NCI-H1092 treated with DMSO at 0.1 percent for 48 hours (cell line): ENCODE results near the gene ADH1C.
"Not testable (repeated sequence)": the region's sequence is repeated elsewhere in the genome, so short reads cannot be mapped to it uniquely, and the experiment has no call there.

ENCODE experiments used
- DNase-seq: peaks from one replicate; lab custom pipeline; 2025; lab: John Stamatoyannopoulos, UW

Gene ADH1C

DNA sequence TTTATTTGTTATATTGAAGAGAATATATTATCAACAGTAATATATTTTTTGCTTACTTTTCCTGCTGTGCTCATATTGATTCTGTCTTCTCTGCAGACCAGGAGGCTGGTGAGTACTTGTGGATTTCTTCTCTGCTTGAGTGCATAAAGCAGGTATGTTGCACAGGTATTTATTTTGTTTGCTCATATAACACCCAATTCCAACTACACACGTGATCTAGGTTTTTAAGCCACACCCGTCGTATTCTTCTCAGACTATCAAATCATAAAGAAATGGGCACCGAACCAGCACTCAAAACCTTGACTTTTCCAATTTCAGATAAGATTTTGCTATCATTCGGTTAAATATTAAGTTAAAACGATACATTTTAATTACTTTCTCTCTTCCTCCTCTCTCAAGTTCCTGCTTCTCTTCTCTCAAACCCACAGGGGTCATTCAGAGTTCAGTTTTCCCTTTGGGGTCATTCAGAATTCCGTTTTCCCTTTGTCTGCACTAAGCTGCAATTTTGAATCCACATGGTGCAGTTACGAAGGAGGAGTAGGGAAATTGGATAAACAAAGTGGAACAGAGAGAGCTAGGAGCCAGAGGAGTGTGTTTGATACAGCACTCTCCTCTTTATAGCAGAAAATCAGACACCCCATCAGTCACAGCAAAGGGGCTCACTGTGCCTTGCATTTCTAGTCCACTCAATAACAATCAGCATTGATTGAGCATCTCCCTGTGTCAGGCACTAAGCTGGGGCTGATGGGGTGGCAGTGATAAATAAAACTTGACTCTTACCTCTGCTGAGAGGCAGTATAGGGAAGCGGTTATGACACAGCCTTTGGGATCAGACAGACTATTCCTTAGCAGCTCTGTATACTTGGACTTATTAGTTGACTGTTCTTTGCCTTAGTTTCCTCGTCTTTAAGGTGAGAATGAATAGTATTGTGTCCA is at the start of gene ADH1C:
Gene ADH1C (minus strand): TSS at position 145 of the 936 bp plus-strand sequence. CDS start 71 bp downstream, at position 74.
- DNase-seq, result no peak

DNA sequence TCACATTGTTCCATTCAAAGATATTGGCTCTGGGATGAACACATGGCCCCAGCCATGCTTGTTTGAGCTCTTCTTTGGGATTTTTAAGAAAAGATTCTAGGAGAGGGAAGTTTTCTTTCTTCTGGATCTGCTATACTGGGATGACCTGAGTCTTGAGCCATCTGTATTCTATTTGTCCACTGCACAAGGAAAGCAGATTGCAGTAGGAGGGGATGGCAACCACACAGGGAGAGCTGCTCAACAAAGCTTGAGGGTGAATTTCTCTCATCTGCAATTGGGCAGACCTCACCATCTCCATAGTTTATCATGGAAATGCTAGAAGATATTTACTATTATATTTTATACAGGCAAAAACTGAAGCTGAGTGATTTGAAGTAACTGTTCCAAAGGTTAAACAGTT is 48.3 kb upstream of the ADH1C start:
- no peak for DNase-seq

DNA sequence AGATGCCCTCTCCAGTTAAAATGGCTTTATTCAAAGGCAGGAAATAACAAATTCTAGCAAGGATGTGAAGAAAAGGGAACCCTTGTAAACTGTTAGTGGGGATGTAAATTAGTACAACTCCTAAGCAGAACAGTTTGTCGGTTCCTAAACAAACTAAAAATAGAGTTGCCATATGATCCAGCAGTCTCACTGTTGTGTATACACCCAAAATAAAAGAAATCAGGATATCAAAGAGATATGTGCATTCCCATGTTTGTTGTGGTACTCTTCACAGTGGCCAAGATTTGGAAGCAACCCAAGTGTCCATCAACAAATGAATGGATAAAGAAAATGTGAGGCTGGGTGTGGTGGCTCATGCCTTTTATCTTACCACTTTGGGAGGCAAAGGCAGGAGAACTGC is 46.5 kb upstream of the ADH1C start:
- DNase-seq, result no peak

DNA sequence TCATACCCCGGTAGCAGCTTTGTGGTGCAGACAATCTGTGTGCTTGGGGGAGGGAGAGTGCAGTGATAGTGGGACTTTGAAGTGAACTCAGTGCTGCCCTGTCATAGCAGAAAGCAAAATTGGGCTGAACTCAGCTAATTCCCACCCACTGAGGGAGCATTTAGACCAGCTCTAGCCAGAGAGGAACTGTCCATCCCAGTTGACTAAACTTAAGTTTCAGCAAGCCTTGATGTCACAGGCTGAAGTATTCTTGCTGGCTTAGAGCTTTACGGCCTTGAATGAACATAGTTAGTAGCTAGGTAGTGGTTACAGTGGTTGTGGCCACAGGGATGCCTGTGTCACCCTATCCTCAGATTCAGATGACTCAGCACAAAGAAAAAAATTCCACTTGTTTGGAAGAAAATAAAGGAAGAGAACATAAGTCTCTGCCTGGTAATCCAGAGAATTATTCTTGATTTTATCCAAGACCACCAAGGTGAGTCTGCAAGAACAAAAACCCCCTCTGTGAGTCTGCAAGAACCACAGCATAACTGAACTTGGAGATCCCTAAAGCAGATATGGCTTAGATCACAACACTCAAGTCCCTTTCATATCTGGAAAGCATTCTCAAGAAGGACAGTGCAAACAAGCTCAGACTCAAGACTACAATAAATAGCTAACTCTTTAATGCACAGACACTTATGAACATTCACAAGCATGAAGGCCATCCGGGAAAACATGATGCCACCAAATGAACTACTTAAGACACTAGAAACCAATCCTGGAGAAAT is 43.2 kb upstream of the ADH1C start:
- no peak for DNase-seq

DNA sequence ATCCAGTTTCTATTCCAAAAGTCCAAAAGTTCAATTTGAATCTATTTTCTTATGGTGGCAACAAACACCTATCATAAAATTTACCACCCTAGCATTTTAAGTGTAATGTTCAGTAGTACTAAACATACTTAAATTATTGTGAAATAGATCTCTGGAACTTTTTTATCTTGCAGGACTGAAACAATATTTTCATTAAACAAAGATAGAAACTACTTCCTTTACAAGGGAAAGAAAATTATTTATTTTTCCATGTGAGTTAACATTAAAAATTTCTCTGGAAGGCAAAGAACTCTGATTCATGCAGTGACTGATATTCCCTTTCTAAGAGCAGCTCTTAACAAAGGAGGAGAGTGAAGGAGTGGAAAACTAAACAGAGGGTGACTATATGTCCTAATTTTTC is 42.4 kb upstream of the ADH1C start:
- DNase-seq, result no peak

DNA sequence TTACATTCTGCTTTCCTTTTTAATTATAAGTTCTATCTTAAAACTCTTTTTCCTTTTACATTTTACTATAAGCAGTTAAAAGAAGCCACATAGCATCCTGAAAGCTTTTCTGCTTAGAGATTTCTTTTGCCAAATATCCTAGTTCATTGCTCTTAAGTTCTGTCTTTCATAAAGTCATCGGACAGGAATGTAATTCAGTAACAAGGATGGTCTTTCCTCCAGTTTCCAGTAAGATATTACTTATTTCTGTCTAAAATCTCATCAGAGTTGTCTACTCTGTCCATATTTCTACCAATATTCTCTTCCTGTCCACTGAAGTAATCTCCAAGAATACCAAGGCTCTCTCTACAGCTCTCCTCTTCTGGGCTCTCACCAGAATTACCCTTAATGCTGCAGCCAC is 37.5 kb upstream of the ADH1C start:
- no peak for DNase-seq

DNA sequence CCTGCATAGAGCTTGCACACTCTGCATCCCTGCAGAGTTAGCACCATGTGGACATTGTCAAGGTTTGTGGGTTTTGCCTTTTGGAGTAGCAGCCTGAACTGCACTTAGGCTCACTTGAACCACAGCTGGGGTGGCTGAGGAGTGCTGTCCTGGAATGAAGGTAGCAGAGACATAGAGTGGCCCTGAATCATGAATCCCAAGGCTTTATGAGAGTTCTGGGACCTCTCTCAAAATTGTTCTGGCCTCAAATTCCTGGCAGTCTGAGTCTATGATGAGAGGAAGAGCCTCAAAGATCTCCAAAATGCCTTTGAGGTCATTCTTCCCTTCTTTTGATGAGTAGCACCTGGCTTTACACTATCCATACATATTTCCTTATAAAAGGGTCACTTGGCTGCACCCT is 37.1 kb upstream of the ADH1C start:
- no peak for DNase-seq

DNA sequence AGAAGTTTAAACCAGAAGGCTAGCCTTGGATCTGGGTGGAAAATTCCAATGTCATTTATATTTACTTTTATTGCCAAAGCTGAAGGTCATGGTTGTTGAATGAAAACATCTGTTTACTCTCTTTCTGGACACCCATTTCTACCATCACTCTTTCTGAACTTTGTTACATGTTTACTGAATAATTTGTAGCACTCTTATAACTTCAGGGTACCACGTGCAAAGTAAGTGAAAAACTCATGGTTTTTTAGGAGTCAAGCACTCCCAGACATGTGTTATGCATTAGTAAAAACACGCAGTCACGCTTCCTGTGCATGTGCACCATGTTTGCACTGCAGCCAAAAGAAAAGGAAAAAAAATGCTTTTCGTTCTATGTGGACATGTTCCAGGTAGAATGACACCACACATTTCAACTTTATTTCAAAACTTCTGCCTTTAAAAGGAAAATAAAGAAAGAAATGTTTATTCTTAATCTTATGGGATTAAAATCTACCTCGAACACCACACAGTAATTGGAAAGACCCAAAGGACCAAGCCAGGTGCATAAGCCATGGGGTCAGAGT is 31.4 kb upstream of the ADH1C start:
- no peak for DNase-seq

DNA sequence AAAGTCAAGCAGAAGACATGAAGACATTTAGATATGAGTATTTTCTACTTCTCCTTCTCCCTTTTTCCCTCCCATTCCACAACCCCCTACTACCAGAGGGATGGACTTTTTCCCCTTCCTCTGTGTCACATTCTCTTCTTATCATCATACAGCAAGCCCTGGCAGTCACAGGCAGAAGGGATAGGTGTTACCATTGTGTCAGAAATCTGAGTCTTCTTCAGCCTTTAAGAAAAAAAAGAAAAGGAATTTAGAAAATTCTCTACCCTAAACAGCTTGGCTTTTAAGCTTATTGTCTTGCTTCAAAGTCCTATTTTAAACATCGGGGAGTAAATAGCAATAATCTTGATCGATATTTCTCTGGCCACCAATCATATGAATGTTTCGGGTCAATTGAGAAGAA is 30.9 kb upstream of the ADH1C start:
- DNase-seq, result no peak

DNA sequence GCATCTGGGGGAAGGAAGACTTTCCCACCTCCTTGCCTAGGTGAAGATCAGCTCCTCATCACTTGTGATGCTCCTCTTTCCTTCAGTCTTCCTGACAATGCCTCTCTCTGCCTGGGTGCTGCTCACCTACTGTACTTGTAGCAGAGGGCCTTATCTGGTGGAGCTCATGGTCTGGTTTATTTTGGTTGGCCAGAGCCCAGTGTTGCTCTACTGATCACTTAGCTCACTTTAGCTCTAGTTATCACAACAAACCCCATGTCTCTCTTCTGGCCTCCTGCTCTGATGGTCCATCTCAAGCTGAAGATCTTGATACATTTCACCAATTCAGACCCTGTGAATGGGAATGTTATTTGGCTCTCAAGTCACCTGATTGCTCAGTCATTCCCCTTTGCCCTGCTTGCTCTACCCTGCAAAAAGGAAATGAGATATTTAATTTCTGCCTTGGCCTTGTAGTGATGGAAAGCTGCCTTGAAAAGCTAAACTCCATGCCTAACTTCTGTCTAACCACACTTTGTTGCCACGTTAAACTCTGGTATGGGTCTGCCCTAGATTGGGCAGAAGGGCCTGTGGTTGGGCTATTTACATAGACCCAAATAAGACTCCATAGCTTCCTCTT is 30.3 kb upstream of the ADH1C start:
- no peak for DNase-seq

DNA sequence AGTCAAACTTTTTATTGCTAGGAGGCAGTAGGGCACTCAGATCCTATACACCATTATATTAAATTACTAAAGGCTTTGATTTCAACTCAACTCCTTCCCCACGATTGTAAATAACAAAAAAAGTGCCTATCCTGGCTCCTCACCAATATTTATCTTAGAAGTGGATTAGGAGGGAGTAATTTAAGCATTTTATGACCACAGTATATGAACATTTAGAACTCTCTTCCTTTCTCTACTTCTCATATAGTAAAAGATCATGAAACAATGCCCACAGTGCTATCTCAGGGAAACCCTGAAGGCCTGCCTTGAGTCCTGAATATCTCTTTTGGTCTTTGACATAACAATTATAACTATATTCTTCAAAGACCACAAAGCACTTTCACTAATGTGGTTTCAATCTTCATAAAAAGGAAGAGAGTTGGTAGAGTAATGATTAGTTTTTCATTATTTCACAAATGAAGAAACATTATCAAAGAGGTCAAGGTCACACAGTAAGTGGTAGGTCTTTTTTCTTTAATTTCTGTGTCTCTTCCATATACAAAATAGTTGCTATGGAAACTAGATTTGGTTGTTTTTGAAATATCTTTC is 29.1 kb upstream of the ADH1C start:
- DNase-seq, result no peak

DNA sequence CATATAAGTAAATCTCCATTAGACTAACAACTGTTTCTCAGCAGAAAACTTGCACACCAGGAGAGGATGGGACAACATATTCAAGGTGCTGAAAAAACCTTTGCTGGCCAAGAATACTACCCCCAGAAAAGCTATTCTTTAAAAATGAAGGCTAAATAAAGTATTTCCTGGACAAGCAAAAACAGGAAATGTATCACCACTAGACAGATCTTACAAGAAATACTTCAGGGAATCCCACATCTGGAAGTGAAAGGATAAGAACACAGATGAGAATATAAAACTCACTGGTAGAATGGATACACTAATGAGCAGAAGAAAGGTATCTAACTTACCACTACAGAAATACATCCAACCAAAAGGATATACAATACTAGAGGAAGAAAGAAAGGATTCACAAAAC is 27.0 kb upstream of the ADH1C start:
- DNase-seq, result no peak

DNA sequence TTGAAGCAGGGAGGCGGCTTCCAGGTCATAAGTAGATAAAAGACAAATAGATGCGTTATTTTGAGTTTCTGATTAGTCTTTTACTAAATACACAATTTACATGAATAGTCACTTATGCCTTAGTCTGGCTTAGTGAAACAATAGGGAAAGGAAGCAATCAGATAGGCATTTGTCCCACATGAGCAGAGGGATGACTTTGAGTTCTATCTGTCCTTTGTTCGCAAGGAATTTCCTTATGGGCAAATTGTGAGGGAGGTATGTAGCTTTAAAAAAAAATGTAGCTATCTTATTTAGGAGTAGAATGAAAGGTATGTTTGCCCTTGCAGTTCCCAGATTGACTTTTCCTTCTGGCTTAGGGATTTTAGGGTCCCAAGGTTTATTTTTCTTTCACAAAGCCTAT is 26.3 kb upstream of the ADH1C start:
- DNase-seq, result no peak

DNA sequence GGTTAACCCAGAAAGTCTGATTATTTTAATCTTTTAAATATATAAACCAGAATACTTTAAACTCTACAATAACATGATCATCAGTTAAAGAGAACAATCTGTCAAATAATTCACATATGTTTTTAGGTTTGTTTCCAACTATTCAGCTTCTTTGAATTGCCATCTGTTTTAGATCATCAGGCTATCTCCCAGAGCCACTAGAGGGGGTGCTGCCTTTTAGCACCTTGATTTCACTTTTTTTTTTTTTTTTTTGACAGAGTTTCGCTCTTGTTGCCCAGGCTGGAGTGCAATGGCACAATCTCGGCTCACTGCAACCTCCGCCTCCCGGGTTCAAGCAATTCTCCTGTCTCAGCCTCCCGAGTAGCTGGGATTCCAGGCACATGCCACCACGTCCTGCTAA is 24.8 kb upstream of the ADH1C start:
- not testable (repeated sequence) for DNase-seq

DNA sequence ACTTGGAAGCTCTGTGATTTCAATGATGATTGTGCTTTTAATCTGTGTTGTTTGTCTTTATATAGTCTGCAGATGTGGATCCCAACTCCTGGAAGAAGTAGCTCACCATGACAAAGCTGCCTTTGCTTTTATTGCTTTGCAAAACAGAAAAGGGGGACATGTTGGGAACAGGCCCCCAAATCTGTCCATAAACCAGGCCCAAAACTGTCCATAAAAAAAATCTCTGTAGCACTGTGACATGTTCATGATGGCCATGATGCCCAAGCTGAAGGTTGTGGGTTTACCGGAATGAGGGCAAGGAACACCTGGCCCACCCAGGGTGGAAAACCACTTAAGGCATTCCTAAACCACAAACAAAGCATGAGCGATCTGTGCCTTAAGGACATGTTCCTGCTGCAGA is 19.9 kb upstream of the ADH1C start:
- not testable (repeated sequence) for DNase-seq

DNA sequence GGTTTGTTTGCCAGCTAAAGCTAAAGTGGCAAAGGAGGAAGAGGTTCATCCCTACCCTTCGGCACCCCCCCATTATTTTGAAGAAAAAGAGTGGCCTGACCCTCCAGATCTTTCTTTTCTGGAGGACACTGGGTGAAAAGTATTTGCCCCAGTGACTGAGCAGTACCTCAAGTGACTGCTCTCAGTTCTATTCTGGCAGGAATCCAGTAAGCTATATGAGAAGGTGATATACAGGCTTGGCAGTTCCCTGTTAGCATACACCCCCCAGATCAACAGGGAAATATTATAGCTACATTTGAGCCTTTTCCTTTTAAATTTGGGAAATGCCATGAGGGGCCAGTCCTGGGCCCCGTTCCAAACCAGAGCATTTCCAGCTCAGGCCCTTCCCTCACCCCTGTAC is 15.3 kb upstream of the ADH1C start:
- DNase-seq, result not testable (repeated sequence)

DNA sequence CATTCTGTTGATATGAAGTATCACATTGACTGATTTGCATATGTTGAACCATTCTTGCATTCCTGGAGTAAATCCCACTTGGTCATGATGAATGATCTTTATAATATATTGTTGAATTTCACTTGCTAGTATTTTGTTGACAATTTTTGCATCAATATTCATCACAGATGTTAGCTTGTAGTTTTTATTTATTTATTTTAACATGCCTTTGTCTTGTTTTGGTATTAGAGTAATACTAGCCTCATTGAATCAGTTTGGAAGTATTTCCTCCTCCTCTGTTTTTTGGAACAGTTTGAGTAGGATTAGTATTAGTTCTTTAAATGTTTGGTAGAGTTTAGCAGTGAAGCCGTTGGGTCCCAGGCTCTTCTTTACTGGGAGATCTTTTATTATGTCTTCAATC is 13.9 kb upstream of the ADH1C start:
- DNase-seq, result no peak

DNA sequence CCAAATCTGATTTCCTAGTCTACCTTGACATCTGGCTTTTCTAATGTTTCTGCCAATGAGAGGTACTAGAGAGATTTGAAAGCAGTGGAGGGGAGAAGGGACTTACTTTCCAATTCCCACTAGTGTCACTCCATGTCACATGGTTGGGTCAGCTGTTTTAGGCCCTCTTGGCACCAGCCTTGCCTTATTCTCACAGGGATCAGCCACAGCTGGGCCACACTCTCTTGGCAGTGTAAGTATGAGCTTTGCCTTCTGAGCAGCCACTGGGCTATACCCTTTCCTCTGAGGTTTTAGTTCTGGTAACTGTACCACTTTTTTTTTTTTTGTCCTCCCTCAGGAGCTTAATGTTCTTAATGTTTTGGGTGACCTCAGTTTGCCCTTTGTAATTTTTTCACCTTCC is 10.2 kb upstream of the ADH1C start:
- DNase-seq, result no peak

DNA sequence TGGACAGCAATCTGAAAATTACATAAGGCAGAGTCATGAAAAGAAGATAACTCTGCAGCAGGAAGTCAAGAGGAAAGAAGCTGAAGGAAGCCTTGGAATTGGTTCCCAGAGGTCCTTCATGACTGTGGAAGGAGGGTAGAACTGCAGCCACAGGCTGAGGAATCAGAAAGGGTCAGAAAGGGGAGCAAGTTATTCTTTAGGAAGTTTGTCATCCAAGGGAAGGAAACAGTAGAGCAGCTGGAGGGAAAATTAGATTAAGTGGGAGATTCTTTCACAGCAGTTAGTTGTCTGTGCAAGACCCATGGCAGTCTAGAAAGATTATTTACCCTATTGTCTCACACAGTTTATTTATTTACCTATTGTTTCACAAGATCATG is 9.3 kb upstream of the ADH1C start:
- DNase-seq, result no peak

DNA sequence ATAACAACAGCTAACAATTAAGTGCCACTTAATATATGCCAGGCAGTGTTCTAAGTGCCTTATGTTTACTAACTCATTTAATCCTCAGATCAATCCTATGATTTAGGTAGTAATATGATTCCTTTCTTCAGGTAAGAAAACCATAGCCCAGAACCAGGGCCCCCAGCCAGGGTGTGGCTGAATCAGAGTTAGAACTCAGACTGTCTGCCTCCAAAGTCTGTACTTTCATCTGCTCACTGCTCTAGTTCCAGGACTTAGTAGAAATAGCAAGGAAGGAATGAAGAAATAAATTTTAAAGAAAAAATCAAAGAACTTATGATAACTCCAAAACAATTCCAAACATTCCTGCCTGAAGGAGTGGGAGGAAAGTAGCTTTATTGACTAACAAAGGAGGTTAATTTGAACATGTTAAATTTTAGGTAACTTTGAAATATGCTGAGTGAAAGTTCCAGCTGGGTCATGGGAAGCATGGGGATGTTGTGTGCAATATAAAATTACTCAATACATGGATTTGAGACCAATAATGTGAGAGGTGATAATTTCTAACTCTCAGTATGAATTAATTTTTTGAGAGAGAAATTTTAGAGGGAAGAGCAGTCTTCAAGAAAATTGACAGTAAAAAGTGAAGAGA is 8.8 kb upstream of the ADH1C start:
- DNase-seq, result no peak

DNA sequence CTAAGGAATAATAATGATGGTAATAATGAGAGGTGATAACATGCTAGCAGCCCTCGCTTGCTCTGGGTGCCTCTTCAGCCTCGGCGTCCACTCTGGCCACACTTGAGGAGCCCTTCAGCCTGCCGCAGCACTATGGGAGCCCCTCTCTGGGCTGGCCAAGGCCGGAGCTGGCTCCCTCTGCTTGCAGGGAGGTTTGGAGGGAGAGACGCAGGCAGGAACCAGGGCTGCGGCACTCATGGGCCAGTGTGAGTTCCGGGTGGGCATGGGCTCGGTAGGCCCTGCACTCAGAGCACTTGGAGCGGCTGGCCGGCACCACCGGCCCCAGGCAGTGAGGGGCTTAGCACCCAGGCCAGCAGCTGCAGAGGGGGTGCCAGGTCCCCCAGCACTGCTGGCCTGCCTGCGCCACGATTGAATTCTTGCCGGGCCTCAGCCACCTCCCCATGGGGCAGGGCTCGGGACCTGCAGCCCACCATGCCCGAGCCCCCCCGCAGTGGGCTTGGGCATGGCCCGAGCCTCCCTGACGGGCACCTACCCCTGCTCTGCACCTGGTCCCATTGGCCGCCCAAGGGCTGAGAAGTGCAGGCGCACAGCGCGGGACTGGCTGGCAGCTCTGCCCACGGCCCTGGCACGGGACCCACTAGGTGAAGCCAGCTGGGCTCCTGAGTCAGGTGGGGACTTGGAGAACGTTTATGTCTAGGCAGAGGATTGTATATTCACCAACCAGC is 7.1 kb upstream of the ADH1C start:
- no peak for DNase-seq
